Measurements from ENCODE around the gene SUGP2. TPM values are rescaled to one million over a fixed set of nuclear protein-coding genes. Genes with fewer than 3 reads are reported as not detected.
A peak's percentile ranks its signal among the peaks of the same experiment; 100 is the strongest.

The SUGP2 gene
- total RNA-seq, 3 donors from 2014 or later (not counting 1 experiment from before 2014, with no cell fraction given): 220 to 237 (median 236) TPM

DNA sequence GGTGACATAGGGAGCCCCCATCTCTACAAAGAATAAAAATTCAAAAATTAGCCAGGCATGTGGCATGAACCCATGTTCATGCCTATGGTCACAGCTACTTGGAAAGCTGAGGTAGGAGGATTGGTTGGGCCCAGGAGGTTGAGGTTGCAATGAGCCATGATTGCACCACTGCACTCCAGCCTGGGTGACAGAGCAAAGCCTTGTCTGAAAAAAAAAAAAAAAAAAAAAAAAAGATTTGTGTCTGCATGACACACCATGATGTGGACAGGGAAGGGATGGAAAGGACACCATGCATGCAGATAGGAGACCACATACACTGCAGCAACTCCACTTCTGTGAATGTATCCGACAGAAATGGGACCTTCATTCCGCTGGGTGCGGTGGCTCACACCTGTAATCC lies 58.3 kb downstream of the SUGP2 start:
- intact Hi-C loops (cut with micrococcal nuclease): no loop called here
- H3K4me3 ChIP-seq (ENCODE audit: low read length): no peak overlapping the region
- H3K36me3 ChIP-seq (ENCODE audit: control insufficient read depth, insufficient read depth, low read length): no peaks in the 10 kb centered on the region
- H3K36me3 Mint-ChIP-seq: no peaks in the 10 kb centered on the region
- no peak overlapping the region for H3K27ac Mint-ChIP-seq
- H3K9me3 Mint-ChIP-seq: no peaks in the 10 kb centered on the region
- no peaks in the 10 kb centered on the region for H3K27me3 ChIP-seq (ENCODE audit: control insufficient read depth, insufficient read depth, low read length)
- H3K9me3 ChIP-seq (ENCODE audit: control insufficient read depth, insufficient read depth, low read length): no peaks in the 10 kb centered on the region
- no peaks in the 10 kb centered on the region for H3K27me3 Mint-ChIP-seq (ENCODE audit: low read depth in 2 of 2)
- WGBS (ENCODE audit: insufficient coverage): 95% methylated on average over 3 of the region's 3 CpGs
- ATAC-seq (no peak), DNase-seq (no peak)
- H3K4me1 Mint-ChIP-seq: peaks cover 5 to 6% of the 10 kb centered on the region in 2 donors
- H3K4me1 ChIP-seq (ENCODE audit: control insufficient read depth, insufficient read depth, low read length): peaks cover 9% of the 10 kb centered on the region
- TF ChIP-seq, protein P1, sequence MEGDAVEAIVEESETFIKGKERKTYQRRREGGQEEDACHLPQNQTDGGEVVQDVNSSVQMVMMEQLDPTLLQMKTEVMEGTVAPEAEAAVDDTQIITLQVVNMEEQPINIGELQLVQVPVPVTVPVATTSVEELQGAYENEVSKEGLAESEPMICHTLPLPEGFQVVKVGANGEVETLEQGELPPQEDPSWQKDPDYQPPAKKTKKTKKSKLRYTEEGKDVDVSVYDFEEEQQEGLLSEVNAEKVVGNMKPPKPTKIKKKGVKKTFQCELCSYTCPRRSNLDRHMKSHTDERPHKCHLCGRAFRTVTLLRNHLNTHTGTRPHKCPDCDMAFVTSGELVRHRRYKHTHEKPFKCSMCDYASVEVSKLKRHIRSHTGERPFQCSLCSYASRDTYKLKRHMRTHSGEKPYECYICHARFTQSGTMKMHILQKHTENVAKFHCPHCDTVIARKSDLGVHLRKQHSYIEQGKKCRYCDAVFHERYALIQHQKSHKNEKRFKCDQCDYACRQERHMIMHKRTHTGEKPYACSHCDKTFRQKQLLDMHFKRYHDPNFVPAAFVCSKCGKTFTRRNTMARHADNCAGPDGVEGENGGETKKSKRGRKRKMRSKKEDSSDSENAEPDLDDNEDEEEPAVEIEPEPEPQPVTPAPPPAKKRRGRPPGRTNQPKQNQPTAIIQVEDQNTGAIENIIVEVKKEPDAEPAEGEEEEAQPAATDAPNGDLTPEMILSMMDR (IDR thresholded peaks at IDR 0.05): no peak
- no peak overlapping the region for H3K27ac ChIP-seq (ENCODE audit: low read length)
- no peak overlapping the region for H3K4me3 Mint-ChIP-seq

DNA sequence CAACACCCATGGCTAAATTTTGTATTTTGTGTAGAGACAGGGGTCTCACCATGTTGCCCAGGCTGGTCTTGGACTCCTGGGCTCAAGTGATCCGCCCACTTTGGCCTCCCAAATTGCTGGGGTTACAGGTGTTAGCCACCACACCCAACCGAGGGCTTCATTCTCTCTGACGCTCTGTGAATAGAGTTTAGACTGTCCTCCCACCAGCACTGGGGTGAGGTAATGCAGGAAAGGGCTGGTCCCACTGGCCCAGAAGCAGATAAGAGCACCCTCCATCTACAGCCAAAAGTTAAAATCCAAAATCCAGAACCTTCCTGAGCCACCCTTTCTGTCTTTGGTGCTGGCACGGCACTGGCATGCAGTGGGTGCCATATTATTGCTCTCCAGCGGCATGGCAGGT lies 60.5 kb downstream of the SUGP2 start:
- TF ChIP-seq, protein P1 (IDR thresholded peaks at IDR 0.05): no peak
- 79% methylated on average over 5 of the region's 5 CpGs for WGBS (ENCODE audit: insufficient coverage)
- Histone ChIP-seq H3K27me3 (ENCODE audit: control insufficient read depth, insufficient read depth, low read length) (no peaks in the 10 kb centered on the region), H3K27ac (ENCODE audit: low read length) (no peak overlapping the region), H3K36me3 (ENCODE audit: control insufficient read depth, insufficient read depth, low read length) (no peaks in the 10 kb centered on the region), H3K4me3 (ENCODE audit: low read length) (no peak overlapping the region), H3K4me1 (ENCODE audit: control insufficient read depth, insufficient read depth, low read length) (peaks cover 17% of the 10 kb centered on the region), H3K9me3 (ENCODE audit: control insufficient read depth, insufficient read depth, low read length) (peaks cover 4% of the 10 kb centered on the region)
- no peaks in the 10 kb centered on the region for H3K9me3 Mint-ChIP-seq
- no peaks in the 10 kb centered on the region for H3K27me3 Mint-ChIP-seq (ENCODE audit: low read depth in 2 of 2)
- DNase-seq (no peak), ATAC-seq (no peak)
- H3K27ac Mint-ChIP-seq: no peak overlapping the region
- intact Hi-C loops (cut with micrococcal nuclease): no loop called here
- H3K4me3 Mint-ChIP-seq: no peak overlapping the region
- H3K4me1 Mint-ChIP-seq: peaks cover 5 to 6% of the 10 kb centered on the region in 2 donors
- H3K36me3 Mint-ChIP-seq: no peaks in the 10 kb centered on the region

DNA sequence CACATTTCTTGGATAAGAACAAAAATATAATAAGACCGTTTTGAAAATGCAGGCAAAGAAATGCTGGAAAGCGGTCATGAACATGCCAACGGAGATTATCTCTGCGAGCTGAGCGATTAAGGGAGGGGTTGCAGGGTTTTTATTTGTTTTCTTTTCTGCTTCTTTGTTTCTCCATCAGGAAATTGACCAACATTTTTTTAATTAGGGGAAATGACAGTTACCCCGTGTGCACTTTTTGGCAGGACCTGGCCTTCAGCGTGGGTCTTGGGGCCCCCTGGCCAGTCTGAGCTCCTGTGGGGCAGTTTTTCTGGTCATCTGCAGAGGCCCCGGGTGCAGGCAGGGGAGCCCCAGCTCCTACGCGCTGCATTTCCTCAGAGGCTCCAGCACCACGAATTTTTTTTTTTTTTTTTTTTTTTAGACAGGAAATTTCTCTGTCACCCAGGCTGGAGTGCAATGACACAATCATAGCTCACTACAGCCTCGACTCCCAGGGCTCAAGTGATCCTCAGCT lies 61.0 kb downstream of the SUGP2 start:
- TF ChIP-seq, protein P1 (IDR thresholded peaks at IDR 0.05): no peak
- H3K27ac ChIP-seq (ENCODE audit: low read length): no peak overlapping the region
- no peak overlapping the region for H3K4me3 ChIP-seq (ENCODE audit: low read length)
- H3K27me3 Mint-ChIP-seq (ENCODE audit: low read depth in 2 of 2): no peaks in the 10 kb centered on the region
- H3K27me3 ChIP-seq (ENCODE audit: control insufficient read depth, insufficient read depth, low read length): no peaks in the 10 kb centered on the region
- peaks cover 4% of the 10 kb centered on the region for H3K9me3 ChIP-seq (ENCODE audit: control insufficient read depth, insufficient read depth, low read length)
- no peaks in the 10 kb centered on the region for H3K9me3 Mint-ChIP-seq
- H3K27ac Mint-ChIP-seq: no peak overlapping the region
- H3K4me3 Mint-ChIP-seq: no peak overlapping the region
- H3K36me3 Mint-ChIP-seq: no peaks in the 10 kb centered on the region
- WGBS (ENCODE audit: insufficient coverage): 39% methylated on average over 11 of the region's 12 CpGs
- intact Hi-C loops (cut with micrococcal nuclease): no loop called here
- ATAC-seq (peak in 1 of 3 donors; percentile 21), DNase-seq (no peak)
- no peaks in the 10 kb centered on the region for H3K36me3 ChIP-seq (ENCODE audit: control insufficient read depth, insufficient read depth, low read length)
- H3K4me1 ChIP-seq (ENCODE audit: control insufficient read depth, insufficient read depth, low read length): peaks cover 17% of the 10 kb centered on the region
- H3K4me1 Mint-ChIP-seq: peaks cover 5 to 6% of the 10 kb centered on the region in 2 donors

Data from natural killer cell (primary cell).